HG02852 (cell line): ENCODE data around the gene SSTR5.
"Not testable (repeated sequence)": the region's sequence is repeated elsewhere in the genome, so short reads cannot be mapped to it uniquely, and the experiment has no call there.

ENCODE experiments used
- ATAC-seq: cut with Tn5 transposase; IDR thresholded peaks from one replicate; pipeline ENCODE4 v1.9.1; 2021; ENCODE audit warnings: mild to moderate bottlenecking, moderate library complexity; ENCODE audit not compliant: unreplicated experiment

SSTR5 gene

GRCh38 chr16:1089439-1089821, 16.9 kb downstream of the SSTR5 start:
- ATAC-seq, result no peak

DNA sequence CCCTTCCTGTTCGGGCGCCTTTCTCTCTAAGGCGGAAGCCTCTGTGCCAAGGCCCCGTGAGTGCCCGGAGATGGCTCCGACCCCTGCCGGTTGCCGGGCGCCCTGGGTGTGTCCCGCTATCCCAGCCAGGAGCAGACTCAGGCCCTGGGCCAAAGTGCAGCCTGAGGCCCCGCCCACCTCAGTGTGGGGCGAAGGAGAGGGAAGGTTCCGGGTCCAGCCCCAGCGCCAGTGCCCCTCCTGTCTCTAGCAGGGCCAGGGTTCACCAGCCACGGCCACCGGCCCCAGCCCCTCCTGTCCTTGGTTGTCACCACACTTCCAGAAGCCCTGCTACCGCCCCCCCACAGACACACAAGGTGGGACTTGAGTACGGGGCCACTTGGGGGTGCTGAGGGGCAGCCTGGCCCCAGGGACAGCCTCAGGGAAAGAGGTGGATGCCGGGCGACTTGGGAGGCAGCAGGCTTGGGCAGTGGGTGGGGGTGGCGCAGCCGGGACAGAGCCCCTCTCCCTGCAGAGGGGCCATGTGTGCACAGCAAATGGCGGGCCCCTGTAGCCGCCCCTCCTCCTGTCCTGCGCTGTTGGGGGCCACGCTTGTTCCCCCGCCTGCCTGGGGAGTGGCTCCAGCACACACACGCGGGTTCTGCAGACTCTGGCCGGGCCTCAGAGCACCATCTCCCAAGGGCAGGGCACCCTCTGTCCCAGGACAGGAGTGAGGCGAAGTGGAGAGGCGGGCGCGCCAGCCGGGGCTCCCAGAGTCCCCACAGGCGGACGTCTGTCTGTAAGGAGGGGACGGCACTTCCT, 17.5 kb downstream of the SSTR5 start:
- no peak for ATAC-seq

- ATAC-seq, result no peak
These were observed 18.4 kb downstream of the SSTR5 start for GRCh38 chr16:1090620-1091587.

DNA sequence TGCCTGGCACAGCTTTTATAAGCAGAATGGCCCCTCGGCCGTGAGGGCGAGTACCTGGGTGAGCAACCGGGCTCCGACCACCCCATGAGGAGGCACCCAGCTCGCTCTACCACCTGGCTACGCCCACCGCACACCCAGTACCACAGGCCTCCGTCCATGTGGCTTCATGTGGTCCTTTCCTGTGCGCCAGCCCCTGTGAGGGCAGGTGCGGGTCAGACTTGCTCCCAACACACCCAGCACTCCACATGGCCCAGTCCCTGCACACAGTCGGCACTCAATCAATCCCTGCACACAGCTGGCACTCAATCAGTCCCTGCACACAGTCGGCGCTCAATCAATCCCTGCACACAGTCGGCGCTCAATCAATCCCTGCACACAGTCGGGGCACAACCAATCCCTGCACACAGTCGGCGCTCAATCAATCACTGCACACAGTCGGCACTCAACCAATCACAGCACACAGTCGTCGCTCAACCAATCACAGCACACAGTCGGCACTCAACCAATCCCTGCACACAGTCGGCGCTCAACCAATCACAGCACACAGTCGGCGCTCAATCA, 19.5 kb downstream of the SSTR5 start:
- ATAC-seq, result no peak

DNA sequence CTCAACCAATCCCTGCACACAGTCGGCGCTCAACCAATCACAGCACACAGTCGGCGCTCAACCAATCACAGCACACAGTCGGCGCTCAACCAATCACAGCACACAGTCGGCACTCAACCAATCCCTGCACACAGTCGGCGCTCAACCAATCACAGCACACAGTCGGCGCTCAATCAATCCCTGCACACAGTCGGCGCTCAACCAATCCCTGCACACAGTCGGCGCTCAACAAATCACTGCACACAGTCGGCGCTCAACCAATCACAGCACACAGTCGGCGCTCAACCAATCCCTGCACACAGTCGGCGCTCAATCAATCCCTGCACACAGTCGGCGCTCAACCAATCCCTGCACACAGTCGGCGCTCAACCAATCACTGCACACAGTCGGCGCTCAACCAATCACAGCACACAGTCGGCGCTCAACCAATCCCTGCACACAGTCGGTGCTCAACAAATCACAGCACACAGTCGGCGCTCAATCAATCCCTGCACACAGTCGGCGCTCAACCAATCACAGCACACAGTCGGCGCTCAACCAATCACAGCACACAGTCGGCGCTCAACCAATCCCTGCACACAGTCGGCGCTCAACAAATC, 20.2 kb downstream of the SSTR5 start:
- not testable (repeated sequence) for ATAC-seq

DNA sequence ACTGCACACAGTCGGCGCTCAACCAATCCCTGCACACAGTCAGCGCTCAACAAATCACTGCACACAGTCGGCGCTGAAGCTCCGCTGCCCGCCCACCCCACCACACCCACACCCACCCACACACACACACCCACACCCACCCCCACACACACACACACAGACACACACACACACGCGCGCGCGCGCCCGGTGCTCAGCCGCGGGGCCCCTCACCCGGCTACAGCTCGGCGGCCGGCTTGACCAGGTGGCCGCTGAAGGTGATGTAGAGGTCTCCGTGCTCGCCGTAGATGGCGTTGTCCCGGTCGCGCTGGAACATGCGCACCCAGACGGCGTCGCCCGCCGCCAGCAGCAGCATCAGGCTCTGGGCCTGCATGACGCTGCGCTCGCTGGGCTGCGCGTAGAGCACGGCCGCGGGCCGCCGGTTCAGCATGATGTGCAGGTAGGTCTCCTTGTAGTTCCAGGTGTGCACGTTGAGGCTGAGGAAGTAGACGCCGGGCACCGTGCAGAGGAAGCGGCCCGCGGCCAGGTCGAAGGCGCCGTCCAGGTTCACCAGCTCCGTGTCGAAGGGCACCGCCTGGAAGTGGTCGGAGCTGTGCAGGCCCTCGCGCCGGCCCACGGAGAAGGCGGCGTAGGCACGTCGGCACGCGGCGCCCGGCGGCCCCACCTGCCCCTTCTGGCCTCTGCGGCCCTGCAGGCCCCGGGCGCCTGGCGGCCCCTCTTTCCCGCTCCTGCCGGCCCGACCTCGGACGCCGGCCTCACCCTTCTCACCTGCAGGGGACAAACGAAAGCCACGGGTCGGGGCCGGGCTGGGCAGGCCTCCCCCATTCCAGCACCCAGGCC, 21.0 kb downstream of the SSTR5 start:
- no peak for ATAC-seq

DNA sequence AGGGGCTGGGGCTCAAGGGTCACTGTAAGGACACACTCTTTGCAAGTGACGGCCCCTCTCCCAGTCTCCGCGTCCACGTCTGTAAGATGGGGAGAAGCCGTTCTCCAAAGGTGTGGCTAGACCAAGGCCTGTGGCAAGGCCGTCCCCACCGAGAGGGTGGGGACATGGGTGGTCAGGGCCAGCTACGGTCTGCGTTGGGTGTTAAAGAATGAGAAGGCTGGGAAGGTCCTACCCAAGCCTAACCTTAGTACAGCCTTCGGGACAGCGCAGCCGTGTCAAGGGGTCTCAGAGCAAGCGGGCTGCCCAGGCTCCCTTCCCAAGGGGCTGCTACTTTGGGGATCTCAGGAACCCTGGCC, 21.6 kb downstream of the SSTR5 start:
- no peak for ATAC-seq

- no peak for ATAC-seq
These were observed 22.3 kb downstream of the SSTR5 start for GRCh38 chr16:1094601-1095449.

DNA sequence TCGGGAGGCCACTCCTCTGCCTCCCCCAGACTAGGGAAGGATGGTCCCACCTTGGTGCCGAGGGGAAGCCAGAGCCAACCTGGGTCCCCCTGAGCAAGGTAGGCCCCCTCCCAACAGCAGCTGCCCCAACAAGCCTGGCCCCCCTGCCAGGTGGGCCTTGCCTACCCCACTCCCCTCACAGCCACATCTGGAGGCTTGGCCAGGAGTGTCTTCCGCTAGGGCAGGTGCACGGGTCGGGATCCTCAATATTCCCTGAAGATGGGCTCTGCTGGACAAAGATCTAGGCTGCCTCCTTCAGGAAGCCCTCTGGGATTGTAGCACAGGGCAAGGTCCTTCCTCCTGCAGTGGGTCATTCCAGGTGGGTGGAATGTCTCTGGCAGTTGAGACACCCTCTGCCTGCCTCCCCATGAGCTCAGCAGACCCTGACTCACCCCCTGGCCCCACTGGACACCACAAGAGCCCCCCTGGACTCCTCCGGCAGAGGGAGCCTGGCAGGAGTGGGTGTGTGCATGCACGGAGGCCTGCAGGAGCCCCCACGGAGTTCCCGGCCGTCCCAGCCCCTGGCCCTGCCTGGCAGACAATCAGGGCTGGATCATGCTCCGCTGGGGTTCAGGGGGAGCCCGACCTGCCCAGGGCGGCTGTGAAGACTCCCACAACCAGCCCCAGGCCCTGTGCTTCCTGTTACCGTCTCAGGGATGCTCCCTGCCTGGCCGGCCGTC, 23.1 kb downstream of the SSTR5 start:
- ATAC-seq, result no peak

GRCh38 chr16:1096169-1097082, 23.9 kb downstream of the SSTR5 start, which contains the start of gene C1QTNF8:
Gene C1QTNF8 (minus strand): TSS chr16:1096244. CDS start chr16:1094922, 1,322 bp downstream.
- ATAC-seq, result no peak

DNA sequence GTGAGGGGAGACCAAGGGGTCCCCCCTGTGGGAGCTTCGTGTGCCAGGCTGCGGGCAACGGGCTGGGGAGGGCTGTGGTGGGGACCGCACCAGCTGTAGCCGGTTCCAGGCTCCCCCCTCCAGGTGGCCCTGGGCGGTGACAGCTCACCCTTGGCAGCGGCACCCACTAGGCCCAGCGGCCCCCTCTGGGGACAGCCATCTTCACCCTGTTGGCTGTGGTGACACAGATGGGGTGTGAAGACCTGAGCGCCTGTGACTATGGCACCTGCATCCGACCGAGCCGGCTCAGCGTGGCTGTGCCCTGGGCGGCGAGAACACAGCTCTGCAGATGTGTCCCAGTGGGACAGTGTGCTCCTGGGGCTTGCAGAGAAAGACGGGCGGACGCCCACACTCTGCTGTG, 24.6 kb downstream of the SSTR5 start:
- ATAC-seq, result no peak

- no peak for ATAC-seq
These were observed 25.3 kb downstream of the SSTR5 start for GRCh38 chr16:1097800-1098199.

DNA sequence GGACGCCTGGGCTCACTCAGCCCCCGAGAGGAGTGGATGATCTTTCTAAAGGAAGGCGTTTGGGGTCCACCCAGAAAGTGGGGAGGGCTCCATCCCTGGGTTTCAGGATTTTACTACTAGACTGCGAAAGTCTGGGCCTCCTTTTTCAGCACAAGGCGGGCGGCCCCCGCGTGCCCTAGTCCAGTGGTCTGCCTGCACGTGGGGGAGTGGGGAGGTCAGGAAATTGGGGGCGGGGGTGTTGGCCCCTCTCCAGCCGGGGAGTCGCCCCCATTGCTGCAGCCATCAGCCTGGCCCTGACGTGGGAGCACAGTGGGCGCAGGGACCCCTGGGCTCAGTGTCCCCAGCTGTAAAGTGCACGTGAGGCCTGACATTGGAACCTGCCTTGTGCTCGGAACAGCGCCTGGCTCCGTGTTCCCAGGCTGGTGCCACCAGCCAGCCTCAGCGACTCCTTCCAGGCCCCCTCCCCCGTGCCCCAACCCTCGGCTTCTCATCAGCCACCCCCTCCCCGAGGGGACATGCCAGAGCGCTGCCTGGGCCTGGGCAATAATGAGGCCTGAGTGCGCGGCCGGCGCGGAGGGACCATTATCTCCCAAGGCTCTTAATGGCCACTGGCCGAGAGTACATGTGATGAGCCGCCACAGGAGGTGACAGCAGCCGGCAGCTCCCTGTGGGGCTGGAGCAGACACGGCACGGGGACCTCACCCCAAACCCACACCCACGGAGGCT, 25.9 kb downstream of the SSTR5 start:
- no peak for ATAC-seq

DNA sequence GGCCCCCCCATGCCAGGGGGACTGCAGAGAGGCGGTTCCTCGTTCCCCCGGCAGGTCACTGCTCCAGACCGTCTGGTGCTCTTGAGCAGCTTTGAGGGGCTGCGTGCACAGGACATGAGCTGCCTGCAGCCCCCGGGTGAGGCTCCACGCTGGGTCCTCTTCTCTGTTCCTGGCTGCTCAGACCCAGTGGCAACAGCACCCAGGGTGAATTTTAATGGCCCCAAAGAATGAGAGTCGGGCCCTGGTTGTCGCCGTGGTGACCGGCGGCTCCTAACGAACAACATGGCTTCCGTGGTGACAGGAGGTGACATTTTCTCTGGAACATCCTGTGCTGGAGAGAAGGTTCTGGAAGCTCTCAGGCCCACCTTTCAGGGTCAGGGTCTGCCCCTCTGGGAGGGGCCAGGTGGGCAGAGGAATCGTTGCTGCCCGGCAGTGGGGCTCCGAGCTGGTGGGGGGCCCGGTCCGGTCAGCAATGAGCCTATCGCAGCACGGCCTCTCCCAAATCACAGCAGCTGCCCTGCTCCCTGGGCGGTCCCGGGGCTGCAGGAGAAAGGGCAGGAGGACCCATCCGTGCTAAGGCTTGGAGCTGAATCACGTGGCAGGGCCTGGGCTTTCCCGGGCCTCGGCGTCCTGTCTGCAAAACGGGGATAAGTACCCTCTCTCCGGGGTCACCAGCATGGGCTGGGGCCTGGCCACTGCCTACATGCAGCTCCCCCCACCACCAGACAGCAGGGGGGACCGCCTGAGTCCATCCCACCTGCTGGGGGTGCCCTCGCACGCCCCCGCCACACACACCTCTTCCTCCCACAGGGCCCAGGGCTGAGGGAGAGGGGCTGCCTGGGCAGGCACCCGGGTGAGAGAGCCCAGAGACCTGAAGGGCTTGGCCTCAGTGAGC, 26.9 kb downstream of the SSTR5 start:
- ATAC-seq, result no peak

DNA sequence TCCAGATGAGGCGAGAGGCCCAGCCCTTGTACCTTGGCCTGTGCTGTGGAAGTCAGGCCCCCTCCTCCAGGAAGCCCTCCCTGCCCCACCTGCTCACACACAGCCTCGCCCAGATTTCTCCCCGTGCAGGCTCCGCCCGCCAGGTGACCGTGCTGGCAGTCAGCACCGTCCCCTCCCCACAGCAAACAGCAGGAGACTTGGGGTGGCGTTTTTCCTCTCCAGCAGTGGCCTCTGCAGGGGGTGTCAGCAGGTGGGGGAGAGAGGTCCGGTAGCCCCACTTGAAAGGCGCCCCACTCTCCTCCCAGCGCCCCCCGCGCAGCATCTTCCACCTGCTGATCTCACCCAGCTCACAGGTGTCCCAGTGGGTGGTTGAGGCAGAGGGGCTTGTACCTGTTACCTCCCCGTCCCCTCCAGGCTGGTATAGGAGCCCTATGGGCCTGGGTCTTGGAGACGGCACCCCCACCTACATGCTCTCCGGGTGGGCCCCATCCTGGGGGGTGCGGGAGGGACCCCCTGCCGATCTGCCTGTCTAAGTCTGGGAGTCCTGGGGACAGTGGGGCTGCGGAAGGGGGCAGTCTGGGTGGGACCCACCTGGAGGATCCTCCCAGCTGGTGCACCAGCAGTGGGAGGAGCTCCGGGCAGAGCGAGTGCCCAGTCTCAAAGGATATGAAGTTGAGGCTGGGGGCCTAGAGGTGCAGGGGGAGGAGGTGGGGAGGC, 27.7 kb downstream of the SSTR5 start:
- no peak for ATAC-seq
